Measurements from ENCODE around the gene OR2F2. TPM values are rescaled to one million over a fixed set of nuclear protein-coding genes. Genes with fewer than 3 reads are reported as not detected.

Gene OR2F2
- total RNA-seq, 1 experiment from 2014 or later, result not detected

DNA sequence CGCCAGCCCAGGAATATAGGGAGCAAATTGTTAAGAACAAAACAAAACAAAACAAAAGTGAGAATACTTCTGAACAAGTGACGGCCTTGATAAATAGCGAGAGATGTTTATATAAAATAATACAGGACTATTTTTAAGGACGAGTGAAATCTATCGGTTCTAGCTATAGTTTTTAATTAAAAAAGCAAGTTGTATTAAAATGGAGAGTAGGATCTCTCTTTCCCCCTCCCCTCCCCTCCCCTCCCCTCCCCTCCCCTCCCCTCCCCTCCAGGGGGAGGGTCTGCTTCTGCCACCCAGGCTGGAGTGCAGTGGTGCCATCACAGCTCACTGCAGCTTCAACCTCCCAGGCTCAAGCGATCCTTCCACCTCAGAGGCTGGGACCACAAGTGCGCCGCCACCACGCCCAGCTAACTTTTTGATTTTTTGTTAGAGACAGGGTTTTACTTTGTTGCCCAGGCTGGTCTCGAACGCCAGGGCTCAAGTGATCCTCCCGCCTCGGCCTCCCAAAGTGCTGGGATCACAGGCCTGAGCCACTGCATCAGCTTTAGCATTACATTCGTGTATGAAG lies 32.6 kb upstream of the OR2F2 start:
- H3K27ac Mint-ChIP-seq (ENCODE audit: unreplicated experiment), result peak overlapping the region; percentile 94
- POLR2A ChIA-PET, result interaction anchor here (0.6 to 2.5 kb wide), 12 partner anchors 10 to 226 kb away, joined by 3 to 31 read pairs (median 4); partner anchors contain the start of gene OR2F2
- intact Hi-C loops (cut with micrococcal nuclease; ENCODE audit: unreplicated experiment), result loop anchor here (1.0 kb wide), 2 partner anchors 12 to 225 kb away; no protein-coding TSS in a partner anchor

DNA sequence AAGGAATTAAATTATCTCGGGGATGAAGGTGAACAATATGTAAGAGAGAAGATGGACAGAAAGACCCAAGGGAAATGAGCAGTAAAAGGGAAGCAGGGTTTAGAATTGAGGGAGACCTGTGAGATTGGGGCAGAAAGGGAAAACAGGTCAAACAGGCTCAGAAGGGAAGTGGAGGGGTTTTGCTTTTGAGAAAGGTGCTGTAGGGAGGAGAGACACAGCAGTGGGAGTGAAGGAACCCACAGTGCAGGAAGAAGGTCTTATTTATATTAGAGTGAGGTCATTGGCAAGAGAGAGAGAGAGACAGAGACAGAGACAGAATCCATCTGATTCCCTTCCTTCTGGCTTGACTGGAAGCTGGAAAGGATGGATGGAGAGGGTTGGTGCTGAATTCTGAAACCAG lies 29.5 kb upstream of the OR2F2 start:
- H3K4me3 Mint-ChIP-seq (ENCODE audit: unreplicated experiment), result no peak overlapping the region
- Histone ChIP-seq H3K9me3 (no peaks in the 10 kb centered on the region), H3K36me3 (ENCODE audit: control insufficient read depth, insufficient read depth, low read length) (no peaks in the 10 kb centered on the region), H3K4me3 (ENCODE audit: low read depth, low read length) (no peak overlapping the region), H3K4me1 (peaks cover 12% of the 10 kb centered on the region), H3K27me3 (replicated peaks; ENCODE audit: control insufficient read depth, insufficient read depth, low read length) (no peaks in the 10 kb centered on the region)
- no TSS peak for BruUV-seq (replicated peaks)
- H3K27me3 Mint-ChIP-seq (ENCODE audit: insufficient read depth, unreplicated experiment), result no peaks in the 10 kb centered on the region
- TF ChIP-seq, protein P1, sequence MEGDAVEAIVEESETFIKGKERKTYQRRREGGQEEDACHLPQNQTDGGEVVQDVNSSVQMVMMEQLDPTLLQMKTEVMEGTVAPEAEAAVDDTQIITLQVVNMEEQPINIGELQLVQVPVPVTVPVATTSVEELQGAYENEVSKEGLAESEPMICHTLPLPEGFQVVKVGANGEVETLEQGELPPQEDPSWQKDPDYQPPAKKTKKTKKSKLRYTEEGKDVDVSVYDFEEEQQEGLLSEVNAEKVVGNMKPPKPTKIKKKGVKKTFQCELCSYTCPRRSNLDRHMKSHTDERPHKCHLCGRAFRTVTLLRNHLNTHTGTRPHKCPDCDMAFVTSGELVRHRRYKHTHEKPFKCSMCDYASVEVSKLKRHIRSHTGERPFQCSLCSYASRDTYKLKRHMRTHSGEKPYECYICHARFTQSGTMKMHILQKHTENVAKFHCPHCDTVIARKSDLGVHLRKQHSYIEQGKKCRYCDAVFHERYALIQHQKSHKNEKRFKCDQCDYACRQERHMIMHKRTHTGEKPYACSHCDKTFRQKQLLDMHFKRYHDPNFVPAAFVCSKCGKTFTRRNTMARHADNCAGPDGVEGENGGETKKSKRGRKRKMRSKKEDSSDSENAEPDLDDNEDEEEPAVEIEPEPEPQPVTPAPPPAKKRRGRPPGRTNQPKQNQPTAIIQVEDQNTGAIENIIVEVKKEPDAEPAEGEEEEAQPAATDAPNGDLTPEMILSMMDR (IDR thresholded peaks at IDR 0.05; ENCODE audit: insufficient read depth in 1 of 2, low read depth in 1 of 2, low read length in 1 of 2, severe bottlenecking in 1 of 2, unreplicated experiment in 1 of 2), result no peak
- no peaks in the 10 kb centered on the region for H3K9me3 Mint-ChIP-seq (ENCODE audit: unreplicated experiment)
- H3K36me3 Mint-ChIP-seq (ENCODE audit: insufficient read depth, unreplicated experiment), result peaks cover 18% of the 10 kb centered on the region
- peaks cover 22% of the 10 kb centered on the region for H3K4me1 Mint-ChIP-seq (ENCODE audit: low read depth, unreplicated experiment)
- peak overlapping the region; percentile 2 for H3K27ac Mint-ChIP-seq (ENCODE audit: unreplicated experiment)
- CTCF ChIA-PET, result no interaction called here
- intact Hi-C loops (cut with micrococcal nuclease; ENCODE audit: unreplicated experiment), result no loop called here
- no peak for DNase-seq
- POLR2A ChIA-PET, result no interaction called here

More for the DNA sequence above, 32.6 kb upstream of the OR2F2 start:
- no peaks in the 10 kb centered on the region for H3K27me3 ChIP-seq (replicated peaks; ENCODE audit: control insufficient read depth, insufficient read depth, low read length)
- Mint-ChIP-seq H3K9me3 (ENCODE audit: unreplicated experiment) (no peaks in the 10 kb centered on the region), H3K4me1 (ENCODE audit: low read depth, unreplicated experiment) (peaks cover 36% of the 10 kb centered on the region), H3K27me3 (ENCODE audit: insufficient read depth, unreplicated experiment) (no peaks in the 10 kb centered on the region), H3K36me3 (ENCODE audit: insufficient read depth, unreplicated experiment) (peaks cover 18% of the 10 kb centered on the region), H3K4me3 (ENCODE audit: unreplicated experiment) (peak overlapping the region; percentile 92)
- CTCF ChIA-PET, result interaction anchor here (0.6 to 3.5 kb wide), 13 partner anchors 10 to 225 kb away, joined by 3 to 20 read pairs (median 6); partner anchors contain the start of gene OR2F2
- BruUV-seq (replicated peaks), result no TSS peak
- no peak overlapping the region for H3K4me3 ChIP-seq (ENCODE audit: low read depth, low read length)
- H3K4me1 ChIP-seq, result peaks cover 25% of the 10 kb centered on the region
- no peaks in the 10 kb centered on the region for H3K9me3 ChIP-seq
- TF ChIP-seq, protein P1 (IDR thresholded peaks at IDR 0.05; ENCODE audit: insufficient read depth in 1 of 2, low read depth in 1 of 2, low read length in 1 of 2, severe bottlenecking in 1 of 2, unreplicated experiment in 1 of 2), result no peak
- H3K36me3 ChIP-seq (ENCODE audit: control insufficient read depth, insufficient read depth, low read length), result 0 out of 2 replicates have a peak, but pooled peaks cover 1% of the 10 kb centered on the region
- DNase-seq, result no peak

DNA sequence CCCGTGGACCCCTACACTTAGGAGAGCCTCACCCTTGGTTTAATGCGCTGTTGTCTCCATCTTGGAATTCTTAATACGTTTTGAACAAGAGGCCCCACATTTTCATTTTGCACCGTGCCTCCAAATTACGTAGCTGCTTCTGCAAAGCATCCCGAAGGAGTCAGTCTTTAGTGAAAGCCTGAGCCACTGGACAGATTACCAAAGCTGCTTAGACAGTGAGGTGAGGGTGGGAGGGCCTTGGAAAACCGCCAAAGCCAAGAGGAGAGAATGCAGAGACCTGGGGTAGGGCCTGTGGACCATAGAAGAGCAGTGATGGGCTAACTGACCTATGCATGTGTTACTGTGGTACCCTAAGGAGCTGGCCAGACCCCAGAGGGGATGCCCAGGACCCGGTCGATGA lies 28.9 kb upstream of the OR2F2 start:
- no peaks in the 10 kb centered on the region for H3K9me3 Mint-ChIP-seq (ENCODE audit: unreplicated experiment)
- no peak overlapping the region for H3K27ac Mint-ChIP-seq (ENCODE audit: unreplicated experiment)
- BruUV-seq (replicated peaks), result no TSS peak
- H3K27me3 ChIP-seq (replicated peaks; ENCODE audit: control insufficient read depth, insufficient read depth, low read length), result no peaks in the 10 kb centered on the region
- CTCF ChIA-PET, result no interaction called here
- H3K9me3 ChIP-seq, result no peaks in the 10 kb centered on the region
- TF ChIP-seq, protein P1 (IDR thresholded peaks at IDR 0.05; ENCODE audit: insufficient read depth in 1 of 2, low read depth in 1 of 2, low read length in 1 of 2, severe bottlenecking in 1 of 2, unreplicated experiment in 1 of 2), result no peak
- peaks cover 18% of the 10 kb centered on the region for H3K4me1 Mint-ChIP-seq (ENCODE audit: low read depth, unreplicated experiment)
- POLR2A ChIA-PET, result interaction anchor here (0.6 kb wide), 1 partner anchor 215 kb away, joined by 3 read pairs; no protein-coding TSS in a partner anchor
- peaks cover 15% of the 10 kb centered on the region for H3K36me3 Mint-ChIP-seq (ENCODE audit: insufficient read depth, unreplicated experiment)
- DNase-seq, result no peak
- no peaks in the 10 kb centered on the region for H3K27me3 Mint-ChIP-seq (ENCODE audit: insufficient read depth, unreplicated experiment)
- H3K4me3 Mint-ChIP-seq (ENCODE audit: unreplicated experiment), result no peak overlapping the region
- intact Hi-C loops (cut with micrococcal nuclease; ENCODE audit: unreplicated experiment), result no loop called here
- no peak overlapping the region for H3K4me3 ChIP-seq (ENCODE audit: low read depth, low read length)
- H3K36me3 ChIP-seq (ENCODE audit: control insufficient read depth, insufficient read depth, low read length), result no peaks in the 10 kb centered on the region
- peaks cover 12% of the 10 kb centered on the region for H3K4me1 ChIP-seq
